CD4-positive, alpha-beta T cell treated with Interleukin-17A for 1 hour (primary cell): Measurements from ENCODE around the gene AQP3.
"Not testable (repeated sequence)": the region's sequence is repeated elsewhere in the genome, so short reads cannot be mapped to it uniquely, and the experiment has no call there.

Source experiments
- DNase-seq: peaks from one replicate; pipeline ENCODE4 v3.0.0-alpha.2; 2020

AQP3 gene

GRCh38 chr9:33440204-33440603 is 7.2 kb downstream of the AQP3 start:
- DNase-seq, result no peak

GRCh38 chr9:33439731-33440130 is 7.7 kb downstream of the AQP3 start:
- no peak for DNase-seq

GRCh38 chr9:33438926-33439680 is 8.3 kb downstream of the AQP3 start:
- no peak for DNase-seq

GRCh38 chr9:33437898-33438297 is 9.5 kb downstream of the AQP3 start:
- DNase-seq, result no peak

DNA sequence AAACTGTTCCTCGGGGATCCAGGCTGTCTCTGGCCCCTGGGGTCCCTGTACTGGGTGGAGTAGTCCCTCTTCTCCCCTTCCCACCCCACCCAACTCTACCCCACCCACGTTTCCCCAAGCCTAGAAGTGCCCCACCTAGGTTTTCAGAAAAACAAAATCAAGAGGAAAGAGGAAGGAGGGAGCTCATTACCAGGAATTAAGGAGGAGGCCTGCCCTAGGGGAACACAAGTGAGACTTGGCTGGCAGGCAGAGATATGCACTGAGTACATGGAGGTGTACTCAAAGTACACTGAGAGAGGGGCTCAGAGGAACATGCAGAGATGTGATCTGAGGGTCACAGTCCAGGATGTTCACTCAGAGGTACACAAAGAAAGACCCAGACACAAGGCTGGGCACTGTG is 10.2 kb downstream of the AQP3 start:
- no peak for DNase-seq

- DNase-seq, result no peak
Observed at GRCh38 chr9:33436445-33436844, 10.9 kb downstream of the AQP3 start.

DNA sequence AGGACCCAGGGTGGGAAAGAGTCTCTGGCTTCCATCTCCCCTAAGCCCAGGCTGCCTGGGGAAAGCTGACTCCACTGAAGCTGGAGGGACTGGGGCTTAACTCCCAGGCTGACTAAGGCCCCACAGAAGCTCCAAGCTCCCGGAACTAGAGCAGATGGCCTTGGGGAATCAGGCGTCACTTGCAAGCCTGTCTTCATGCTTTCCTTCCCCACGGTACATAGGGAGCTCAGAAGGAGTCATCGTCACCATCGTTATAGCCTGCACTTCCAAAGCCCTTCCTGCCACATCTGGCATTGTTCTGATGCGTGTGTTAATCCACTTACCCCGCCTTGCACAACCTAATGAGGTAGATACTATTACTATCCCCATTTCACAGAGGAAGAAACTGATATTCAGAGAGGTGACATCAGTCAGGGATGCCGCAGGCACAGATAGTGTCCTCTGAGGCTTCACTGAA is 11.5 kb downstream of the AQP3 start:
- no peak for DNase-seq

DNA sequence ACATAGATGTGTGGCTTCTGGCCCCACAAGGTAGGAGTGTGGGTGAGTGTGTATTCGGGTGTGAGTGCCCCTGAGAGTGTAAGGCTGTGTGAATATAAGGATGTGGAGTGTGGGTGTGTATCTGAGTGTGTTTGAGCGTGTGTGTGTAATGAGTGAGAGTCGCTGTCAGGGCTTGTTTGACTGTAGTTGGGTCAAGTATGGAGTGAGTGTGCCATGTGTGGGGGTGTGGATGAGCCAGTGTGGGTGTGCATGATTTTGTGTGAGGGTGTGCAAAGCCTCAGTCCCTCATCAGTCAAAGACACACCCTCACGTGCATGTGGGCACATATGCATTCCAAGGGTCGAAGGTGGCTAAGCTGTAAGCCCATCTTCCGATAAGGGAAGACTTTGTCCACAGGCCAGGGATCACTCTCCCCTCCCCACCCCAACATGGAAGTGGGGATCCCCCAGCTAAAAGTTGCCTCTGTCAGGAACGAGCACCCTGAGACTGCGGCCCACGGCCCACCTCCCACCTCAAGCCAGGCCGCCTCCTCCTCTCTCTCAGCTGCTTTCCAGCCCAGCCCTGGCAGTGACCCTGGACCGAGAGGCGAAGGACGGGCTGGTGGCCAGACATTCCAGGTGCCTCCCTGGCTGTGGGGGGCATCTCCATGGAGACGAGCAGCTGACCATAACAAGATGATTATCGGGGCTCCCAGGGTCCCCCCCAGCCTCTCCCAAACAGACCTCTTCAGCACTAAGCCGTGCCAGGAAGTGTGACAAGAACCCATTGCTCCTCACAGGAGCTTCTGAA is 12.9 kb downstream of the AQP3 start:
- DNase-seq, result no peak

DNA sequence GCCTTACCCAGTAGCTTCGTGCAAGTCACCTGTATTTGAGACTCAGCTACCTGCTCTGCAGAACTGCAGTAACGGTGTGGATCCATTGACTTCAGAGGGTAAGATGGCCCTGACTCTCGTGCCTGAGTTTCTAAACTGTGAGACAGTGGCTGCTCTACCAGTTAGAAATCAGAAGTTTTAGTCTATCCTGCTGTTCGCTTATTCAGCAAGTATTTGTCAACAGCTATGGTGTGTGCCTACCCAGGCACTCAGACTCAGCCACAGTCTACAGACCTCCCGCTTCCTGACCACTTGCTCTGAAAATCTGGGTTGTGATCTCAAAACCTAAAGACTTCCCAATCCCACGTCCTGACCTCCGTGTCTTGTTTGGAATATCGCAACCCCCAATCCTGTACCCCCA is 13.5 kb downstream of the AQP3 start:
- DNase-seq, result no peak

GRCh38 chr9:33431420-33431819 is 16.0 kb downstream of the AQP3 start:
- DNase-seq, result no peak

DNA sequence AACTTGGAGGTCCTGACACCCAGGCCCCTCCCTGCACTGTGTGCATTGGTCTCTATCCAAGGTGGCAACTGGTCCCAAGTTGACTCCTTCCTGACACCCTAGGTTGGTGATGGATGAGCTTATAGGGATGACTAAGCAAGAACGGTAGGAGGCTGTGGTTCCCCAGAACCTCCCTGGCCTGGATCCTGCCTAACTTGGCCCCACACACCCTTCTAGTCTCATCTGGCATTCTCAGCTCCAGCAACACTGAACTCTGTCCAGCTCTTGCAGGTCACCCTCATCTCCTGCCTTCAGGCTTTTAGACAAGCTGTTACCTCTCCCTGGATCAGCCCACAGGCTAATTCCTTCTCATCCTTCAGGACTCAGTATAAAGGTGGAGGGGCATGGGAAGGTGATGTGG is 16.5 kb downstream of the AQP3 start:
- DNase-seq, result no peak

- no peak for DNase-seq
Observed at GRCh38 chr9:33429256-33429985, 18.0 kb downstream of the AQP3 start.

DNA sequence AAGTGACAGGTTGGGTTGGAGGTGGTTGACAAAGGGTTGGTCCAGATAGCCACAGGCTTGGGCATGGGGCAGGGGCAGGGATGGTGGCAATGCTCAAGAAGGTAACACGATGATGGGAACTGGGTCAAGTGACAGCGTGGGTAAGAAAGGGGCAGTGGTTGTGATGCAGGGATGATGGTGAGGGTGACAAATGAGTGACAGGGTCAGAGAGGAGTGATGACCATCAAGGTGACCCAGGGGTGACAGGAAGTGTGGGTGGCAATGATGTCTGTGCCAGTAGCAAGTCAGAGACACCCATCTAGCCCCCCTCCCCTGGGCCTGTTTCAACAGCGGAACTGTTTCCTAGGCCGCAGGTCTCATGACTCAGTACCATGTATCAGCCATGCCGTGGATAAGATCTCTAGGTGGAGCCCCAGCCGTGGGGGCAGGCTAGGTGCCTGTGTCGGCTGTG is 20.5 kb downstream of the AQP3 start:
- peak; percentile 38 for DNase-seq

DNA sequence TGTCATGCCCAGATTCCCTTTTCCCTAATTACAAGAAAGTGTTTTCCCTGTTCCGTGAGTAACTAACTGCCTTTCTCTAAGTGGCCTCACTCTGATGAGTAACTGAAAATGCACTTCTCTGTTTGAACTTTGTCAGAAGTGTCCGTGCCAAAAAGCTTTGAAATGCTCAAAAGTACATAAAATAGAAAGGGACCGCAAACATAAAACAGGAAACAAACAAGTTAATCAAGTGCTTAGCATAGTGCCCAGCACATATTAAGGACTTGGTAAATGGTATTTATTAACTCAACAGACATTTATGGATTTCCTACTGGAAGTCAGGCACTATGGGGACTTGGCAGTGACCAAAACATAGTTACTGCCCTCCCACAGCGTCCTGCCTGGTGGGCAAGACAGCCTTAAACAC is 22.3 kb downstream of the AQP3 start:
- no peak for DNase-seq

- not testable (repeated sequence) for DNase-seq
Observed at GRCh38 chr9:33424492-33424891, 22.9 kb downstream of the AQP3 start.

GRCh38 chr9:33424043-33424442 is 23.4 kb downstream of the AQP3 start:
- DNase-seq, result not testable (repeated sequence)

- no peak for DNase-seq
Observed at GRCh38 chr9:33419708-33420303, 27.6 kb downstream of the AQP3 start.

DNA sequence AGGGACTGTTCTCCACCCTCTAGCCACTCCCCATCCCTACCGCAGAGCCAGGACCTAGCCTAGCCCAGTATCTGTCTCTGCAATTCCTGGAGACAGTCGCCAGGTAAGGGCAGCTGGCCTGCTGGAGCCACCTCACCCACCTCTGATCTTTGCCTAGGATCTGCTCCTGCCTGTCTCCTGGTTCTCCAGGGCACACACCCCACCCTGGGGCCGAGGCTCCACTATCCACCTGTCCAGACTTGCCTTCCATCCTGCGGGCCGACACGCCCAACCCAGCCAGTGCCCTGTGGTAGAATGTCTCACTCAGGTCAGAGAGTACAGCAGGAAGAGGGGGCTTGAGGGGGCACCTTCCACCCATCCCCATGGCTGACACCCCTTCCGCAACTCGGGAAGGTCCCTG is 29.3 kb downstream of the AQP3 start:
- DNase-seq, result no peak

GRCh38 chr9:33416996-33417395 is 30.4 kb downstream of the AQP3 start:
- peak; percentile 49 for DNase-seq

DNA sequence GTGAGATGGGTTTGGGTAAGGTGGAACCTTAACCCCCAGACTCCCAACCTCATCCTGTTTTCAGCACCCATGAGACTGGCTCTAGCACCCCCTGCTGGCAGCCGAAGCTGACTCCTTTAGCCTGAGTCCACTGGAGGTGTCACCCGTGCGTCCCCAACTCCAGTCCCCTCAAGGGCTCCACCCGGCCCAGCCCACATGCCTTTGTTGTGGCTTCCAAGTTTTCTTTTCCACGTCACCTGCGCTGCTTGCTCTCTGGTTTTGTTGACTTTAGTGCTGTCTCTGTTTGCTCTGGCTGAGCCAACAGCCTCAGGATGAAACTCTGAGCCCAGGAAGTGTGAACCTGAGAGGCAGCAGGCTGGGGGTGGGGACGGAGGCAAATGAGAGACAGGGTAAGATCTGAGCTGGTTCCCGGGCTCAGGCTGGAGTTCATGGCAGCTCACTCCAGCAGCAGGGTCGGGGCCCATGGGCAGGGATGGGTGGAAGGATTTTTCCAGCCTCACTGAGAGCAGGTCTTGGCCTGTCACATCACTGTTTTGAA is 31.8 kb downstream of the AQP3 start:
- DNase-seq, result peak; percentile 93

DNA sequence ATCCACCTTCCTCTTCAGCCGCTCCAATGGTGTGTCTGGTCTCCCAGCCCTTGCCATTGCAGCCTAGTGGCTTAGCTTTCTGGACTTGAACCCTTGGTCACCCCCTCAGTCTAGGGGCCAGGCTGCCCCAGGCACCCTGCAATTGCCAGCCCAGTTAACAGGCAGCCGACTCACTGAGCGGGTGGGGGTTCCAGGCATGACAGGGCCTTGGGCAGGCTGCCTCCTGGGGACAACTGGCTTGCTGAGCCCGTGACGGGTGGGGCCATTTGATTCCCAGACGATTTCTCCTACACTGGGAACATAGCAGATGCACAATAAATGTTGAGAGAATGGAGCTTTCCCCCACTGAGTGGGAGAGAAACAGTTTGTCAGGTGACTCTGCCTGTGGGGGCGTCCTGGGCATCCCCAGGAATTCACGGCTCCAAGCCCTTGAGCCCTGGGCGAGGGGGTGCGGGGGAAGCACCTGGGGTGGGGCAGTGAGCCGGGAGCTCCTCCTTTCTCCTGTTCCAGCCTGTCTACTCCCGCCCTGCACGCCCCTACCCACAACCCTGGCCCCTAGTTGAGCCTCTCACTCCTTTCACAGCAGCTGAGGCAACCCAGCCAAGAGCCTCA is 32.4 kb downstream of the AQP3 start:
- no peak for DNase-seq

- DNase-seq, result peak; percentile 20
Observed at GRCh38 chr9:33414268-33414667, 33.1 kb downstream of the AQP3 start.
